H9 (cell line): ENCODE measurements around the gene KCNN2. TPM values are rescaled to one million over a fixed set of nuclear protein-coding genes. Genes with fewer than 3 reads are reported as not detected.

Experiments used
- DNase-seq: peaks from one replicate; pipeline ENCODE4 v3.0.0-alpha.2; 2017
- H2AFZ ChIP-seq: one replicate; pipeline ENCODE4 v1.6.1; 2013; ENCODE audit warnings: mild to moderate bottlenecking, low read length, control low read depth, moderate library complexity
- H2AK5ac ChIP-seq: 2 replicates; pipeline ENCODE4 v1.6.1; 2013; ENCODE audit warnings: low read length, control low read depth, mixed read lengths; ENCODE audit not compliant: insufficient read length
- H2BK120ac ChIP-seq: one replicate; pipeline ENCODE4 v1.6.1; 2013; ENCODE audit warnings: low read depth, mild to moderate bottlenecking, low read length, control low read depth, inconsistent platforms; ENCODE audit not compliant: poor library complexity, severe bottlenecking
- H2BK12ac ChIP-seq: 2 replicates; pipeline ENCODE4 v1.6.1; 2013; ENCODE audit warnings: low read length, control low read depth, mixed read lengths, low read depth; ENCODE audit not compliant: insufficient read length
- H2BK15ac ChIP-seq: 2 replicates; pipeline ENCODE4 v1.6.1; 2013; ENCODE audit warnings: low read depth, low read length, control low read depth
- H2BK20ac ChIP-seq: one replicate; pipeline ENCODE4 v1.6.1; 2013; ENCODE audit warnings: low read depth, mild to moderate bottlenecking, low read length, control low read depth, inconsistent platforms; ENCODE audit not compliant: poor library complexity, severe bottlenecking
- H2BK5ac ChIP-seq: 2 replicates; pipeline ENCODE4 v1.6.1; 2013; ENCODE audit warnings: low read length, control low read depth, mixed read lengths; ENCODE audit not compliant: insufficient read length
- H3K14ac ChIP-seq: 2 replicates; pipeline ENCODE4 v1.6.1; 2013; ENCODE audit warnings: low read length, control low read depth; ENCODE audit not compliant: insufficient read depth
- H3K18ac ChIP-seq: 2 replicates; pipeline ENCODE4 v1.6.1; 2013; ENCODE audit warnings: low read depth, mild to moderate bottlenecking, mixed read lengths, low read length, control low read depth; ENCODE audit not compliant: insufficient read length
- H3K23ac ChIP-seq: 2 replicates; pipeline ENCODE4 v1.6.1; 2013; ENCODE audit warnings: low read length, control low read depth, mixed read lengths, low read depth; ENCODE audit not compliant: insufficient read length
- H3K23me2 ChIP-seq: 2 replicates; pipeline ENCODE4 v1.6.1; 2013; ENCODE audit warnings: low read depth, mild to moderate bottlenecking, mixed read lengths, low read length, control low read depth; ENCODE audit not compliant: insufficient read length, poor library complexity, severe bottlenecking
- H3K27ac ChIP-seq: 2 replicates; pipeline ENCODE4 v1.5.1; 2013; ENCODE audit warnings: low read length, control low read depth, mixed read lengths, low read depth; ENCODE audit not compliant: insufficient read length
- H3K27me3 ChIP-seq: 2 replicates; pipeline ENCODE4 v1.6.1; 2013; ENCODE audit warnings: low read length, control low read depth, inconsistent platforms; ENCODE audit not compliant: insufficient read depth
- H3K4ac ChIP-seq: 2 replicates; pipeline ENCODE4 v1.6.1; 2013; ENCODE audit warnings: low read depth, mild to moderate bottlenecking, control low read depth, inconsistent platforms, low read length, moderate library complexity
- H3K4me1 ChIP-seq: 2 replicates; pipeline ENCODE4 v1.6.1; 2013; ENCODE audit warnings: low read length, control low read depth, inconsistent platforms; ENCODE audit not compliant: insufficient read depth
- H3K4me2 ChIP-seq: 2 replicates; pipeline ENCODE4 v1.6.1; 2013; ENCODE audit warnings: low read length, control low read depth, mixed read lengths; ENCODE audit not compliant: insufficient read length, insufficient read depth
- H3K56ac ChIP-seq: 2 replicates; pipeline ENCODE4 v1.6.1; 2013; ENCODE audit warnings: low read depth, mild to moderate bottlenecking, mixed read lengths, low read length, control low read depth; ENCODE audit not compliant: insufficient read length
- H3K79me1 ChIP-seq: 2 replicates; pipeline ENCODE4 v1.6.1; 2013; ENCODE audit warnings: low read depth, mild to moderate bottlenecking, moderate library complexity, low read length, control low read depth, inconsistent platforms; ENCODE audit not compliant: insufficient read depth, poor library complexity, severe bottlenecking
- H3K79me2 ChIP-seq: 2 replicates; pipeline ENCODE4 v1.6.1; 2013; ENCODE audit warnings: low read length, control low read depth, inconsistent platforms; ENCODE audit not compliant: insufficient read depth
- H3K9ac ChIP-seq: 2 replicates; pipeline ENCODE4 v1.6.1; 2013; ENCODE audit warnings: low read length, control low read depth, mixed read lengths; ENCODE audit not compliant: insufficient read length; ENCODE audit errors: extremely low read depth
- H3K9me3 ChIP-seq: one replicate; pipeline ENCODE4 v1.6.1; 2013; ENCODE audit warnings: low read depth, low read length, inconsistent platforms; ENCODE audit not compliant: control insufficient read depth
- H3T11ph ChIP-seq: one replicate; pipeline ENCODE4 v1.6.1; 2013; ENCODE audit warnings: mild to moderate bottlenecking, low read length, control low read depth, inconsistent platforms
- H4K20me1 ChIP-seq: one replicate; pipeline ENCODE4 v1.6.1; 2013; ENCODE audit not compliant: control insufficient read depth, insufficient read length, insufficient read depth
- H4K5ac ChIP-seq: 2 replicates; pipeline ENCODE4 v1.6.1; 2013; ENCODE audit warnings: low read depth, mild to moderate bottlenecking, mixed read lengths, low read length, control low read depth; ENCODE audit not compliant: insufficient read length
- H4K8ac ChIP-seq: replicated peaks from 2 replicates; pipeline ENCODE4 v1.6.1; 2013; ENCODE audit warnings: low read length, control low read depth, mixed read lengths, low read depth; ENCODE audit not compliant: insufficient read length
- H4K91ac ChIP-seq: 2 replicates; pipeline ENCODE4 v1.6.1; 2013; ENCODE audit warnings: low read depth, mild to moderate bottlenecking, moderate library complexity, mixed read lengths, low read length, control low read depth; ENCODE audit not compliant: insufficient read length
- H3K27ac Mint-ChIP-seq, 3 experiments: 2 replicates in 2 of 3; 3 replicates in 1 of 3; pipeline ENCODE4 v1.8.0; 2020 to 2021; ENCODE audit warnings: mixed read lengths in 3 of 3, mild to moderate bottlenecking in 1 of 3, moderate library complexity in 1 of 3
- H3K27me3 Mint-ChIP-seq: 2 replicates; pipeline ENCODE4 v1.8.0; 2021; ENCODE audit warnings: low read depth, mild to moderate bottlenecking, moderate library complexity, mixed read lengths
- H3K36me3 Mint-ChIP-seq, 3 experiments: 2 replicates in 2 of 3; 3 replicates in 1 of 3; pipeline ENCODE4 v1.8.0; 2020 to 2021; ENCODE audit warnings: low read depth in 3 of 3, mixed read lengths in 3 of 3; ENCODE audit not compliant: insufficient read depth in 1 of 3
- H3K4me1 Mint-ChIP-seq, 2 experiments: 2 replicates each; pipeline ENCODE4 v1.8.0; 2020; ENCODE audit warnings: mixed read lengths in 2 of 2
- H3K4me3 Mint-ChIP-seq, 2 experiments: 2 replicates in 1 of 2; 3 replicates in 1 of 2; pipeline ENCODE4 v1.8.0; 2020 to 2021; ENCODE audit warnings: mild to moderate bottlenecking in 2 of 2, mixed read lengths in 2 of 2, moderate library complexity in 1 of 2
- H3K9me3 Mint-ChIP-seq, 2 experiments: 2 replicates in 1 of 2; 3 replicates in 1 of 2; pipeline ENCODE4 v1.8.0; 2020; ENCODE audit warnings: mild to moderate bottlenecking in 2 of 2, mixed read lengths in 2 of 2, moderate library complexity in 1 of 2
- CTCF ChIP-seq: fragments of 200-600 bp; sonication (generic); conservative IDR thresholded peaks from 3 replicates; pipeline ENCODE4 v1.8.0; 2021; ENCODE audit warnings: antibody characterized with exemption, mild to moderate bottlenecking
- WGBS: extraction: QIAGEN DNeasy Blood & Tissue Kit; methylation state at CpG from one replicate; pipeline ENCODE4 v1.1.7; 2013; ENCODE audit warnings: missing lambda C conversion rate, low lambda C conversion rate, mixed read lengths; ENCODE audit not compliant: insufficient read length; ENCODE audit errors: extremely low coverage; 5-methylcytosine and 5-hydroxymethylcytosine counted together
- total RNA-seq: library from RNA; stranded (reverse); gene quantifications from 2 replicates; pipeline ENCODE4 v1.2.1, GENCODE V29; 2021

KCNN2 gene
- total RNA-seq, 1 experiment from 2014 or later: 21.0 TPM

GRCh38 chr5:114355086-114355830 is 6.6 kb upstream of the KCNN2 start:
- H2AFZ ChIP-seq: peak overlapping the region; percentile 62
- TF ChIP-seq CTCF: no peak
- no peak overlapping the region for H4K5ac ChIP-seq
- H3T11ph ChIP-seq: no peak overlapping the region
- no peaks in the 10 kb centered on the region for H3K79me2 ChIP-seq
- H3K14ac ChIP-seq: peak overlapping the region; percentile 36; the same call in 1 of the 2 replicates
- H2BK5ac ChIP-seq: no peak overlapping the region
- Mint-ChIP-seq H3K27me3 (no peaks in the 10 kb centered on the region), H3K4me1 (peaks cover 49 to 51% of the 10 kb centered on the region in 2 experiments), H3K27ac (peak overlapping the region in 1 of 3 experiments; percentile 77; a peak in 4 of 7 replicates), H3K36me3 (peaks cover 0 to 16% (median 2%) of the 10 kb centered on the region in 3 experiments; a peak in 4 of 7 replicates), H3K4me3 (no peak overlapping the region), H3K9me3 (peaks cover 2 to 7% of the 10 kb centered on the region in 2 experiments; a peak in 4 of 5 replicates)
- 0 out of 2 replicates have a peak overlapping the region, but pooled peaks have one; percentile 48 for H2BK15ac ChIP-seq
- no peak overlapping the region for H3K23ac ChIP-seq
- no peaks in the 10 kb centered on the region for H3K9me3 ChIP-seq
- H3K4ac ChIP-seq: no peak overlapping the region
- no peak overlapping the region for H2BK12ac ChIP-seq
- H3K18ac ChIP-seq: no peak overlapping the region
- no peaks in the 10 kb centered on the region for H3K23me2 ChIP-seq
- no peak overlapping the region for H3K9ac ChIP-seq
- DNase-seq: no peak
- H4K8ac ChIP-seq: no peak overlapping the region
- no peaks in the 10 kb centered on the region for H3K27me3 ChIP-seq
- H3K56ac ChIP-seq: no peak overlapping the region
- WGBS: no CpG with 5 or more reads among the region's 5 CpGs
- no peak overlapping the region for H3K27ac ChIP-seq
- H4K20me1 ChIP-seq: no peaks in the 10 kb centered on the region
- no peak overlapping the region for H2BK120ac ChIP-seq
- peaks cover 6% of the 10 kb centered on the region; the same call in 1 of the 2 replicates for H3K4me1 ChIP-seq
- no peak overlapping the region for H3K4me2 ChIP-seq
- H3K79me1 ChIP-seq: no peaks in the 10 kb centered on the region
- H2AK5ac ChIP-seq: no peak overlapping the region
- H4K91ac ChIP-seq: no peak overlapping the region
- H2BK20ac ChIP-seq: no peak overlapping the region
